ENCODE measurements around the gene SLCO4A1.
"Not testable (repeated sequence)": the region's sequence is repeated elsewhere in the genome, so short reads cannot be mapped to it uniquely, and the experiment has no call there.

The SLCO4A1 gene

DNA sequence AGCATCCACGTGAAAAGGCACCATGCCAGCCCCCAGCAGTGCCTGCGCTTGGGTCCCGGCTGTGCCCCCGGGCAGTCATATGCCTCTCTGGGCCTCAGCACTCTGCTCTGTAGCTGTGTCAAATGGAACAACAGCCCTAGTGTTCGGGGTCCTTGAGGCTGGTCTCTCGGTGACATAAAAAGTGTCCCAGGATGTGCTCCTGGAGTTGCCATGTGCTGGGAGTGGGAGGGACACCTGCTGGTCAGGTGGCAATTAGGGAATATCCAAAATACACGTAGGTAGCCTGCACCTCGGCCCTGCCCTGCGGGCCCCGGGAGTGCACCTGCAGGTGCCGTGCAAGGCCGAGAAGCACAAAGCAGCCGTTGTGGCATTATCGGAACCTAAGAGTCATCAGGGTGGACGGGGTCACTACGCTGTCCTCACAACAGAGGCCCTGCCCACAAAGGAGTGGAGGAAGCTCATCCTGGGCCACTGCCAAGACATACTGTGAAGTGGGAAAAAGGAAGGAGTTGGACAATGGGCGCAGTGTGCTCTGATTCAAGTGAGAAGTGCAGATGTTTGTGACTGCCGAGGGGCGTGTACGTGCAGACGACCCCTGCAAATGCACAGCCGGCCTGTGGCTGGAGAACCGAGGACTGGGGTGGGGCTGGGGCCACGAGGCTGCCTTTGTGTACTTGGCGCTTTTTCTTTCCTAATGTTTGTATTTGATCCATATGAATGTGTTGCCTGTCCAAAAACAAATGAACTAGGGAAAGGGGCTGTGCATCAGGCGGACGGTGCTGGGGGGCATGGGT, 24.6 kb downstream of the SLCO4A1 start:
- DNase-seq (ENCODE audit: low spot score) = no peak

DNA sequence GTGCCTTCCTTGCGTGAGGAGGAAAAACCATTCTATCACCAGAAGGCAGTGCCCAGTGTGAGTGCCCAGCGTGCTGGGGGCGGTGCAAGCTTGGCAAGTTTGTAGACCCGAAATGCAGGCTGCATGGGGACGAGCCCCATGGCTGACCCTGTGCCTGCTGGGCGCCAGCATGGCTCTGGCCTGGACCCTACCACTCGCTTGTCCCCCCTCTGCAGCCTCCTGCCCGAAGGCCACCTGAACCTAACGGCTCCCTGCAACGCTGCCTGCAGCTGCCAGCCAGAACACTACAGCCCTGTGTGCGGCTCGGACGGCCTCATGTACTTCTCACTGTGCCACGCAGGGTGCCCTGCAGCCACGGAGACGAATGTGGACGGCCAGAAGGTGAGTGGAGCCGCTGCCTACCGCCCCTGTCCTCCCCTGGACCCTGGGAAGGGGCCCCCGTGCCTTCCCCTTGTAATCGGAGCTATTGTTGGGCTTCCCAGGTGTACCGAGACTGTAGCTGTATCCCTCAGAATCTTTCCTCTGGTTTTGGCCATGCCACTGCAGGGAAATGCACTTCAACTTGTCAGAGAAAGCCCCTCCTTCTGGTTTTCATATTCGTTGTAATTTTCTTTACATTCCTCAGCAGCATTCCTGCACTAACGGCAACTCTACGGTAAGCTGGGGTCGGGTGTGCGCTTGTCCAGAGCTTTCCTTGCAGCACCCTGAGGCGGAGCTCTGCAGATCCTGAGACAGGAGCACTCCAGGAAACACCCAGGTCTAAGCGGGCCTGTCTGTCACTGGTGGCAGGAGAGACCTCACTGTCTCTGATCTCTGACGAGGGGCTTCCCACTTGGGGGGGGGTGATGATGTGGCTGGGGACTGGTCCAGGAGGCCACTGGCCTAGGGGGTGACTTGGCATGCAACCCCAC, 25.5 kb downstream of the SLCO4A1 start:
- DNase-seq (ENCODE audit: low spot score) = no peak

DNA sequence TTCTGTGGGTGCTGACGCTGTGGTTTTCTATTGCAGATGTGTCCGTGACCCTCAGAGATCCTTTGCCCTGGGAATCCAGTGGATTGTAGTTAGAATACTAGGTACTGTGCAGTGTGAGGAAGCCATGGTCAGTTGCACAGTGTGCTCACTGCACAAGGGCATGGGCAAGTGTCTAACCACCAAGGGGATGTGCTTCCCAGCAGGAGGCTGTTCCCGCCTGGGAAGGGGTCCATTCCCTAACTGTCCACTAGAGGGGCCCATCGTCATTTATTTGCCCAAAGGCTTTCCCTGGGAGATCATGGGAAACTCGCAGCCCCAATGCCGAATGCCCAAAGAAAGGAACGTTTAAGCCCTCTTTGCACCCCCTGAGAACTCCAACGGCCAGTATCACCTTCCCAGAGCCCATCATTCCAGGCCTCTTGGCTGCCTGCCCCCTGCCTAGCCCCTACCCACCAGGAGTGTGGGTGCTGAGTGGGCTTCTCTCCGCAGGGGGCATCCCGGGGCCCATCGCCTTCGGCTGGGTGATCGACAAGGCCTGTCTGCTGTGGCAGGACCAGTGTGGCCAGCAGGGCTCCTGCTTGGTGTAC, 26.2 kb downstream of the SLCO4A1 start:
- peak; percentile 97 for DNase-seq (ENCODE audit: low spot score)

DNA sequence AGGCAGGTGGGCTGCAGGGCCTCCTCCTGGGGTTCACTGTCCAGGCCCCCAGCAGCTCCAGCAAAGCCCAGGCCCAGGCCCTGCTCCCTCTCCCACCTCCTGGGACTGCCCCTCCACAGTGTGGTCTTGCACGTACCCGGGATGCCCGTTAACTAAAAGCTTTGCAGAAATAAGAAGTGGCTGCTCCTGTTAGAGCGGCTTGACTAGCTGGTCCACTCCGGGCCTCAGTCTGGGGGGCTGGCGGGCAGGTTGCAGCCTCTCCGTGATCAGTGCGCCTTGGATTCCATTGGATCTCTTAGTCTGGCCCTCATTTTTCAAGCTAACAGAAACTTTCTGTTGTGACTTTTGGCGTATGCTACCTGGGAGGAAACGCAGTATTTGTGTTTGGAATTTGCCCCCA, 26.9 kb downstream of the SLCO4A1 start:
- no peak for DNase-seq (ENCODE audit: low spot score)

DNA sequence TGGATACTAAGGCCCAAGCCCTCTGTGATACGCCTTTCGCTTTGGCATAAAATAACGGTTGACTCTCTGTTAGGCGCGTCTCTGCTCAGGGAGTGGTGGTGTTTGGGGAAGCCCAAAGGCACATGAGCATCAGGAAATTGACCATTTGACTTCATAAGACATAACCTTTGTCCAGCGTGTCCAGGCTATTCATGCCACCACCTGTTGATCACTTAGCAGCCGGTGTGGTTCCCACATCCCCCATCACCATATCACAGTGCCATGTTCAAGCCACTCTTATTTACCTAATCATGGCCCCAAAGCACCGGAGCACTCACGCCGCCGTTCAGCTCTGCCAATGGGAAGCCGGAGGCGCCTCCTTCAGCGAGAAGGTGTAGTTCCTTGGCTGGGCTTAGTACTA, 27.9 kb downstream of the SLCO4A1 start:
- DNase-seq (ENCODE audit: low spot score) = no peak

DNA sequence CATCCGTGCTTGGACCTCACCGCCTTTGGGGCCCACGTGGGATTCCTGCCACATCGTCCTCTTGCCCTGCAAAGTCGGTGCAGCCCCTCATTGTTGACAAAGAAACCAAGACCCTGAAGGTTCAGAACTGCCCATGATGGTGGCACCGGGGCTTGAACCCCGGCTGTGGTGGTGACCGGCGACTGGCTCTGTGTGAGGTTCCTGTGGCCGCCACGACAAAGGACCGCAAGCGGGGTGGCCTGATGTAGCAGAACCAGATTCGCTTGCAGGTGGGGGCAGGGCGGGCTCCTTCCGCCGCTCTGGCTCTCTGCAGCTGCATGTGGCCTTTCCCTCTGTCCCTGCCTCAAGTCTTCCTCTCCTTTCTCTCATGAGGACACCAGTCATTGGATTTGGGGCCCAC, 28.7 kb downstream of the SLCO4A1 start:
- DNase-seq (ENCODE audit: low spot score) = no peak

DNA sequence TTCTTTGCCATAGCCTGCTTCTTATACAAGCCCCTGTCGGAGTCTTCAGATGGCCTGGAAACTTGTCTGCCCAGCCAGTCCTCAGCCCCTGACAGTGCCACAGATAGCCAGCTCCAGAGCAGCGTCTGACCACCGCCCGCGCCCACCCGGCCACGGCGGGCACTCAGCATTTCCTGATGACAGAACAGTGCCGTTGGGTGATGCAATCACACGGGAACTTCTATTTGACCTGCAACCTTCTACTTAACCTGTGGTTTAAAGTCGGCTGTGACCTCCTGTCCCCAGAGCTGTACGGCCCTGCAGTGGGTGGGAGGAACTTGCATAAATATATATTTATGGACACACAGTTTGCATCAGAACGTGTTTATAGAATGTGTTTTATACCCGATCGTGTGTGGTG, 29.5 kb downstream of the SLCO4A1 start:
- no peak for DNase-seq (ENCODE audit: low spot score)

DNA sequence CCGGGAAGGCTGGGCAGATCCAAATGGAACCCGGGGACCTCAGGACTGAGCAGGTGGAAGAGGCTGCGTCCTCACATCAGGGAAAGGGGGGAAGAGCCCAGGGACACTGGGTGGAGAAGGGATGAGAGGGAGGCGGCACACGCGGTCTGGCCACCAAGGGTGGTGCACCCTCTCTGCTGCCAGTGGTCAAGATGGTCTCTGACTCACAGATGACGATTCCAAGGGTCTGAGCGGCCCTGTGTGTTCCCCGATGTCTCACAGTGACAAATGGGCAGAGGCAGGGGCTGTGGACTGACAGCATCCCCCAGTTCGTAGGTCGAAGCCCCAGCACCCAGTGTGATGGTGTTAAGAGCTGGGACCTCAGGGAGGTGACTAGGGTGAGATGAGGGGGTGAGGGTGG, 32.1 kb downstream of the SLCO4A1 start:
- no peak for DNase-seq (ENCODE audit: low spot score)

DNA sequence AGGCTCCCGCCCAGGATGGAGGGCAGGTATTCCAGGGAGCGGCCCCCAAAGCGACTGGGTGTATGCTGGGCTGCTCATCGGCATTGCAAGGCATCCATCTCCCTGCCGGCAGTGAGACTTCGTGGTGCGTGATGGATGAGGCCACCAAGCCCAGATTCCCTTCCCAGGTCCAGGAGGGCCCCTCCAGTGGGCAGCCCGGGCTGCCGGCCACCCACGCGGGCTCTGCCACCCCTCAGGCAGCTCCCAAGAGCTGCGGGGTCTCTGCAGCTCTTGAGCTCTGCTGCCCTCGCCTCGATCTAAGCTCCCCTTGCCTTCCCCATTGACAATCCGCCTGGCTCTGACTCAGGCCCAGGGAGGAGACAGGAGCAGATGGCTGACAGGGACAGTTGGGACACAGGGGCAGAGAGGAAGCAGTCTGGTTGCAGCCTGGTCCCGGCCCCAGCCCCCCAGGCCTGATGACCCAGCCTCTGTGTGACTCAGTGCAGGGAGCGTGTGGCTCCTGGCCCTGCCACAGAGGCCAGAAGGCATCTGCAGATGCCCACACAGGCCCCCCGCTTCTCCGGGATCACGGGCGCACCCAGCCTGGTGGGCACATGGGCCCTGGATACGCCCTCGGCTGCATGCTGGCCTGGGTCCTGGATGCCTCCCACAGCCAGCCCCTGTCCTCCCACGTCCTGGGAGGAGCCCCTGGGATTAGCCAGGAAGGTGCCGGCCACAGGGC, 33.0 kb downstream of the SLCO4A1 start:
- DNase-seq (ENCODE audit: low spot score) = peak; percentile 64

DNA sequence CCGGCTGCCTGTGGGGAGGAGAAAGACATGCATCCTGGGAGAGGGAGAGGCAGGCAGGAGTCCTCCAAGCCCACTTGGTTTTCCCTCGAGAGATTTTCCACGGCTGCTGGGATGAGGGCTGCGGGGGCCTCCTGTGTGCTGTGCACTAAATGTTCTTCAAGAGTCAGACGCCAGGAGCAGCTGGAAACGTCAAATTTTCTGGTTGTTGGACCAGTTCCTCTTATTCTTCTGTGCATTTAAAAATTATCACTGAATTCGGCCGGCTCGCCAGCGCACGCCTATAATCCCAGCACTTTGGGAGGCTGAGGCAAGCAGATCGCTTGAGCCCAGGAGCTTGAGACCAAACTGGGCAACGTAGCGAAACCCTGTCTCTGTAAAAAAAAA, 33.6 kb downstream of the SLCO4A1 start:
- DNase-seq (ENCODE audit: low spot score) = no peak

DNA sequence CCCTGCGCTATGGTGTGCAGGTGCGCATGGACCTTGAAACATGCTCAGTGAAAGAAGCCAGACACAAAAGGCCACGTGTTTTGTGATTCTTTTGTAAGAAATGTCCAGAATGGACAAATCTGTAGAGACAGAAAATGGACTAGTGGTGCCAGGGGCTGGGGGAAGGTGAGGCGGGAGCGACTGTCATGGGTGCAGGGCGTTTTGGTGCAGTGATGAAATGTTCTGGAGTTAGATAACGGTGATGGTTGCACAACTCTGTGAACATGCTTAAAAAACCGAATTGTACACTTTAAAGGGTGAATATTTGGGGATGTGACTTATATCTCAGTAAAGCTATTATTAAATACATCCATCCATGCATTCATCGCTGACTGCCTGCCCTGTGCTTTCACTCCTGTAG, 34.7 kb downstream of the SLCO4A1 start:
- DNase-seq (ENCODE audit: low spot score) = no peak

DNA sequence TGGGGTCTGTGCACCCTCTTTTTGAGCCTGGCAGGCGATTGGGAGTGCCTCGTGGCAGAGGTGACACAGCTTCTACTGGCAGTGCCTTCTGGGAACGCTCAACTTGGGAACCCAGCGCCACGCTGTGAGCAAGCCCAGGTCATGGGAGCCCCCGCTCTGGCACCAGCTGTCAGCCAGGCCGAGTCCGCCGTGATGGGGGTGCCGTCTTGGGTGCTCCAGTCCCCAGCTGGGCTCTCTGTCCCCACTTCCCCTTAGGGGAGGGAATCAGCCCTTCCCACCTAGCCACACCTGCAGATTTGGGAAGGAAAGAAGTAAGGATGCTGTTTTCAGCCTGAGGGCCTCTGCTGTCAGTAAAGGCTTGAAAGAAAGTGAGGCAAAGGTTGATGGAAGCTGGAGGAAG, 35.4 kb downstream of the SLCO4A1 start:
- no peak for DNase-seq (ENCODE audit: low spot score)

DNA sequence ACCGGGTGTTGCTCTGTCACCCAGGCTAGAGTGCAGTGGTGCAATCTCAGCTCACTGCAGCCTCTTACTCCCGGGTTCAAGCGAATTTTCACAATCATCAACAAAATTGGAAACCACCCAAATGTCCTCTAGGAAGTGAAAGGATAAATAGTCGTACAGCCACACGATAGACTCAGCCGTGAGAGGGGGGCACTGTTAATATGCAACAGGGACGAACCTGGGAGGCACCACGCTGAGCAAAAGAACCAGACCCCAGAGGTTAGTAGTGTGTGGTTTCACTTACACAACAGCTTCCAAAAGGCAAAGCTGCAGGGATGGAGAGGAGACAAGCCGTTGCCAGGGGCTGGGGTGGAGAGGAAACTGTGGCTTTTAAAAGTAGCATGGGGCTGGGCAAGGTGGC, 36.2 kb downstream of the SLCO4A1 start:
- DNase-seq (ENCODE audit: low spot score) = no peak

DNA sequence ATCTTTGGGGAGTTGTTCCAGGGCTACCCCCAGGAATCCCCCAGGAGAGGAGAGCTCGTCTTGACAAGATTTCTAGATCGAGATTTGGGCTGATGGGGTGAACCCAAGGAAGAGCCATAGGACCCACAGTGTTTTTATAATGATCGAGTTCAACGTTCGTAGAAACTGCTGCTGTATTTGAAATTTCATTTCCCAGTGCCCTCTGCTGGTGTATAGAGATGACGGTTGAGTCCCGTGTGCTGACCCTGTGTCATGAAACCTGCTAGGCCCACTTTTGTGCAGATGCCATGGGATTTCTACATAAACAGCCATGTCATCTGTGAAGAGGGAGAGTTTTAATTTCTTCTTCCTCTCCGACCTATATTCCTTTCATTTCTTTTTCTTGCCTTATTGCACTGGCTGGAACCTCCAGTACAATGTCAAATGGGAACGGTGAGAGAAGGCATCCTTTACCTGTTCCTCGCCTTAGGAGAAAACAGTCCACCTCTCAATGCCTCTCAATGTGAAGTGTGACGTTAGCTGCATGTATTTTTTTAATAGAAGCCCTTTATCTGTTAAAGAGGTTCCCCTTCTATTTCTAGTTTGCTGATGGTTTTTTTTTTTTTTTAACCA, 37.8 kb downstream of the SLCO4A1 start:
- DNase-seq (ENCODE audit: low spot score) = no peak

DNA sequence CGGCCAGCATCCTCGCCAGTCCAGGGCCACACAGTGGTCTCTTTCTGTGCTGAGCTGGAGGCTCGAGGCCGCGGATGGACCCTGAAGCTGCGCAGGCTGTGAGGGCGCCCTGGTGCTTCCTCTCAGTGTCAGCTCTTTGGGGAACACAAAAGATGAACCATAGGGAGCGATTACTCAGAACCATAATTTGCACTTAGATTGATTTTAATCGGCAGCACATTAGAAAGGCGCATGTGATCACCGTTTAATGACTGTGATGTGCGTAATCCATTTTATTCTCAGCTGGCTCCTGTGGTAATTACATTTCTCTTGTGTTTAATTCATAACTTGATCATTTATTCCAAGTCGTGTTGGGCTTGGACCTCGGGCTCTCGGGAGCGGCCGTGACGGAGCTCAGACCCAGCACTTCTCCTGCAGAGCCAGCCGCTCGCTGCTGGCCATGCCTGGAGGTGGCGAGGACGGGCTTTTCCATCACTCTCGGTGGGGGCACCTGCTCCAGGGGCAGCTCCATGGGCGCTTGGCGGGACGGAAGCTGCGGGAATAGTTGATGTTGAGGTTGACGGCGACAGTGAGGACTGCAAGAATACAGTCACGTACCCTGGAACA, 40.7 kb downstream of the SLCO4A1 start:
- DNase-seq (ENCODE audit: low spot score) = no peak

DNA sequence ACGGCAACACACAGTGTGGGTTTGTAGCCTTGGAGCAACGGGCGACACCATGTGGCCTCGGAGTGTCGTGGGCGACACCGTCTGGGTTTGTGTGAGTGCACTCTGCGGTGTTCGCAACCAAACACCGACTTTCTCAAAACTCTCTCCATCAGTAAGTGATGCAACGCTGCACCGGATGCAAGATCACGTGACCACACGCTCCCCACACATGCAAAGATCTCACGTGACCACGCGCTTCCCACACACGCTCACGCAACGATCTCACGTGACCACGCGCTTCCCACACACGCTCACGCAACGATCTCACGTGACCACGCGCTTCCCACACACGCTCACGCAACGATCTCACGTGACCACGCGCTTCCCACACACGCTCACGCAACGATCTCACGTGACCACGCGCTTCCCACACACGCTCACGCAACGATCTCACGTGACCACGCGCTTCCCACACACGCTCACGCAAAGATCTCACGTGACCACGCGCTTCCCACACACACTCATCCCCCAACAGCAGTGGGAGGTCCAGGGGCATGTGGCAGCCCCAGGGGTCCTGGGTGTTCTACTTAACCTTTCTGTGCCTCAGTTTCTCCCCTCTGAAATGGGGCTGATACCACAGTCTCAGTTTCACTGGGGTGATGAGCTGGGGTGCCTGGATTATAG, 41.5 kb downstream of the SLCO4A1 start:
- not testable (repeated sequence) for DNase-seq (ENCODE audit: low spot score)

DNA sequence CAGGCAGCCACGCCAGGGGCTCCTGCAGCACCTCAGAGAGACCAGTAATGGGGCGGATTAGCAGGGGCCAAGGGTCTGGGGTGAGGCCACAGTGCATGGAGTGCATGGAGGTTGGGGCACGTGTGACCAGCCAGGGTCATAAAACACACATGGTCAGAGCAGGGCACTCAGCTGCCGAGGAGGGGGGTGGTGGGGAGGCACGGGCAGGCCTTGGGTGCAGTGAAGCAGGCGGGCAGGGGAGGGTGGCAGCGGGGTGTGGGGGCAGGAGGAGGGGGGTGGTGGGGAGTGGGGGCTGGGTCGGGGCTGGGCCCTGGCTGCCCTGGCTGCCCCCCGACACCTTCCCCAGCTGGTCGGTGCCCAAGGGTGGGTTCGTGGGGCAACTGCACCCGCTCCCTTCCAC, 42.7 kb downstream of the SLCO4A1 start:
- DNase-seq (ENCODE audit: low spot score) = no peak

DNA sequence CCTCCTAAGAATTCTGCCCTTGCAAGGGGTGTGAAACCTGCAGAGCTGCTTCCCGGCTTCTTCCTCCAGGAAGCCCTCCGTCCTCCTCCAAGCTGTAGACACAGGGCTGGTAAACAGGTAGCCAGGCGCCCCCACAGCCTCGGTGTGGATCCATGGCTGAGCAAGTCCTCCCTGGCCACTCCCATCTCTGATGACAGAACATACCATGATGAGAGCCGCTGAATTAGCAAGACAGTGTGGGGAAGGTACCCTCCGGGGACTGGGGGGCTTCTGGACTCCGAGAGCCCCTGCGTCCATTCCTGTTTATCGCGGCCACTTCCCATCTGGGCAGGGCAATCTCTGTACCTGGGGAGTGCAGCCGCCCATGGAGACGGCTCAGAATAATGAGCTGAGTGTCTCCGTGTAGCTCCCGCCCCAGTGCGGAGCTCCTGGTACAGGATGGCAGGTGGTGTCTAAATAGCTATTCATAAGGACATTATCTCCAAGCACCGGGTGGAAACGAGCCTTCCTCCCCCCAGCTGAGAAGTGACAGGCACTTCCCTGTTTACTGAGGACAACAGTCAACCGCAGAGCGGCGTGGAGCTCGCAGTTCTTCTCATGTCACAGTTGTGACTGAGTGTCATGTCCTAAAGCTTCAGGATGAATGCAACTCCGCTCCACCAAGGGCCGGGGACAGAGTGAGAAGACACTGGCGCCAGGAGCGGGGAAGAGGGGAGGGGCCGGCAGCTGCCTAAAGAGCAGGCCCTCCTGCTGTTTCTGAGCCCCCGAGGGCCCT, 43.7 kb downstream of the SLCO4A1 start:
- DNase-seq (ENCODE audit: low spot score) = no peak

DNA sequence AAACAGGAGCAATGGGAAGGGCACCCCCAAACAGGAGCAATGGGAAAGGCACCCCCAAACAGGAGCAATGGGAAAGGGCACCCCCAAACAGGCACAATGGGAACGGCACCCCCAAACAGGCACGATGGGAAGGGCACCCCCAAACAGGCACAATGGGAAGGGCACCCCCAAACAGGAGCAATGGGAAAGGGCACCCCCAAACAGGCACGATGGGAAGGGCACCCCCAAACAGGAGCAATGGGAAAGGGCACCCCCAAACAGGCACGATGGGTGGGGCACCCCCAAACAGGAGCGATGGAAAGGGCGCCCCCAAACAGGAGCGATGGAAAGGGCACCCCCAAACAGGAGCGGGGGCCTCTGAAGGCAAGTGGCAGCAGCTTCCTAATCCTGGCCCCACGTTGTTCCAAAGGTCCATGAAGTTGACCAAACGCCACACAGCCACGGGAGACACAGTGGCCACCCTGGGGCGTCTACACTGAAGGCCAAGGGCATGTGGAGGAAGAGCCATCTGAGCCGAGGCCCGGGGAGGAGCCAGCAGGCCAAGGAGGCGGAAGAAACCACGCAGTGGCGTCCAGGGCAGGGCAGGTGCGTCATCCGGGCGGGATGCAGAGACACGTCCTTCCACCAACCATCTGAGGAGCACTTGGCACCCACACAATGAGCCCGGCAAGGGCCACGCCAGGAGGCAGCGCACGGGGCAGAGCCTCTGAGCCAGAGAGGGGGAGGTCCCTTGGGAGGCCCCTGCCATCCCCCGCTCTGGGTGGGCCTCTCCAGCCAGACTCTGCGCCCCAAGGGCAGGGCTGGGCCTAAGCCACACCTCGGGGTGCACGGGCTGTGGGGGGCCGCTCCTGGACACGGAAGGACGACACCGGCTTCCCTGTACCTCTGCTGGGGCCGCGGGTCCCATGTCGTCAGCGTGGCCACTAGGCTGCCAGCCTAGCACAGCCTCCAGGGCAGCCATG, 44.8 kb downstream of the SLCO4A1 start:
- no peak for DNase-seq (ENCODE audit: low spot score)
